ENCODE data around the gene KRT10.
"Not testable (repeated sequence)": the region's sequence is repeated elsewhere in the genome, so short reads cannot be mapped to it uniquely, and the experiment has no call there.

KRT10 gene

DNA sequence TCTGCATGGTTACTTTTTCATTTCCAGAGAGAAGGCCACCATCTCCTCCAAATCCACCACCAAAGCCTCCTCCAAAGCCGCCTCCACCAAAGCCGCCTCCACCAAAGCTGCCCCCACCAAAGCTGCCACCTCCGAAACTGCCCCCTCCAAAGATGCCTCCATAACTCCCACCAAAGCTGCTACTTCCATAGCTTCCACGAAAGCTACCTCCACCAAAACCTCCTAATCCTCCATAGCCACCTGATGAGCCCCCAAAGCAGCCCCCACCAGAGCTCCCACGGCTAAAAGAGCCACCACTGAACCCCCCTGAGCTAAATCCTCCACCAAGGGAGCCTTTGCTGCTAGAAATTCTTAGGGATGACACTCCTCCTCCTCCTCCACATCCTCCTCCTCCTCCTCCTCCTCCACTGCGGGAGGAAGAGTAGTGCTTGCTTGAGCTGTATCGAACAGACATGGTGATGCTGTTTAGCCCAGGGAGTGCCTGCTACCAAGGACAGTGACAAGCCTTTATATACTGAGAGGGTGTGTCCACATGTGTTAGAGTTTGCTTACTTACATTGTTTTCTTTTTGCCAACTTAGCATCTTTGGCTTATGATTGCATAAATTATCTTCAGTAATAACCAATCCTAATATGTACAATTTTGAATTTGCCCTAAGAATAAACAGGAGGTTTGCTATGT is at the start of gene KRT10:
Gene KRT10 (minus strand): TSS at position 483 of the 681 bp plus-strand sequence. CDS start 29 bp downstream, at position 454.
- DNase-seq = no peak

DNA sequence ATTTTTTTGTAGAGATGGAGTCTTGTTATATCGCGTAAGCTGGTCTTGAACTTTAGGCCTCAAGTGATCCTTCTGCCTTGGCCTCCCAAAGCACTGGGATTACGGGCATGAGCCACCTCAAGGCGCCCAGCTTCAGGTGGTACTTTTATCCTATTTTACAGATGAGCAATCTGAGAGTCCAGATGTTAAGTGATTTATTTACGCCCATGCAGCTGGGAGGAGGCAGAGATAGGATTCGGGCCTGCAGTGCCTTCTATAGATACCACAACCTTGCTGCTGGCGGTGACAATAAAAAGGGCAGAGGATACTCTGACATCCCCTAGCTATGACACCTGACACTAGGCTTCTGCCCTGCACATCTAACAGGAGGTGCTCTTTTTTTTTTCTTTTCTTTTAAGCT is 48.9 kb upstream of the KRT10 start:
- no peak for DNase-seq

DNA sequence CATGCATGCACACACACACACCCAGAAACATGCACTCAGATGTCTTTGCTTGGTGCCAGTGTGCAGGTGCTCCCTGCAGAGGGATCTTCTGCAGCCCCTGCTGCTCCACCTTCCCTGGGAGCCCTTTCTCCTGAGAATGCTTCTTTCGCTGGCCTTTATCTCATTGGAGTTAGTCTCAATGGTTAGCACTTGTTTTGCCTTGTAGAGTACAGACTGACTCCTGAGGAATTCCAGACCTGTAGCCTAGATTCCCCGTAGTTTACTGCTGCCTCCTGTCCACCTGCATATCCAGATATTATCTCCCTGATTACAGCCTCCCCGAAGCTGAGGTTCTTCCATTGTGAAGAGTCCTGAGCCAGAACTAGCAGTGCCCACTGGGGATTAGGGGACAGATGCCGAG is 47.7 kb upstream of the KRT10 start:
- DNase-seq = no peak

DNA sequence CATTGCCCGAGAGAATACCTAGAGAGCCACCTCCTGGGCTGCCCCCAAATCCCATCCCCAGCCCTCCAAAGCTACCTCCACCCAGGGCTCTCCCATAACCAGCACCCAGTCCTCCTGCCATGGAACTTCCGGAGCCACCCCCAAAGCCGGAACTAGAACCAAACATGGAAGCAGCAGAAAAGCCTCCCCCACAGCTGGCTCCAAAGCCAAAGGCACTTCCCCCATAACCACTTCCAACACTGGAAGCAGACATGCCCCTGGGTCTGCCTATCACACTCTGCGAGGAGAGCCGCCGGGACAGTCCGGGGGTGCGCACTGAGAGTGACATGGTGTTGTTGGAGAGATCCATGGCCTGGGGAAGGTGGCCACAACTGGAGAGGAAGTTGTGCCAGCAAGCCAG is 44.4 kb upstream of the KRT10 start, which contains the start of gene KRT12:
Gene KRT12 (minus strand): TSS at position 386 of the 400 bp plus-strand sequence. CDS start 37 bp downstream, at position 349.
- no peak for DNase-seq

DNA sequence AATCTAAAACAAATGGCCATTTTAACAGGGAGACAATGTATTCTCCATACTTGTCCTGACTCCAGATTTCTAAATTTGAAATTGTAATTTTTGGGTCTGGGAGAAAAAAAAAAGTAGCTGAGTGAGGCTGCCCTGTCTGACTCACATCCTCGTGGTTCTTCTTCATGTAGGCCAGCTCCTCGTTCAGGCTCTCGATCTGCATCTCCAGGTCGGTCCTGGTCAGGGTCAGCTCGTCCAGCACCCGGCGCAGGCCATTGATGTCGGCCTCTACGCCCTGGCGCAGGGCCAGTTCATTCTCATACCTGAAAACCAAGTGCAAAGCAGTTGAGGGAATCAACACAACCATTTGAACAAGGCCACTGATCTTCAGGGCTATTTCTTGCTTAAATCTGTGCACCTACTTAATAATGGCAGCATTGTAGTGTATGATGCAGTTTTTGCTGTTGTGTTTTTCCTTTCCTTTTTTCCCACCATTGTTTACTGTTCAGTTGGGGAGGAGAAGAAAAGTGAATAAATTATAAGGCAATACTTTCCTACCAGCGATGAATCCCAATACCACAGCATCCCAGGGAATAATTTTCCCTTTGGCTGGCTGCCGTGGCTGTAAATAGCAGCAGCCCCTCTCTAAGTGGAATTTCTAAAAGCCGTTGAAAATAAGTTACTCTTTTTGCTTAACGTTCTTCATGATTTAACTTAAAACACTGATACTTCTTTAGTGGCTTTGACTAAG is 42.4 kb upstream of the KRT10 start:
- no peak for DNase-seq

DNA sequence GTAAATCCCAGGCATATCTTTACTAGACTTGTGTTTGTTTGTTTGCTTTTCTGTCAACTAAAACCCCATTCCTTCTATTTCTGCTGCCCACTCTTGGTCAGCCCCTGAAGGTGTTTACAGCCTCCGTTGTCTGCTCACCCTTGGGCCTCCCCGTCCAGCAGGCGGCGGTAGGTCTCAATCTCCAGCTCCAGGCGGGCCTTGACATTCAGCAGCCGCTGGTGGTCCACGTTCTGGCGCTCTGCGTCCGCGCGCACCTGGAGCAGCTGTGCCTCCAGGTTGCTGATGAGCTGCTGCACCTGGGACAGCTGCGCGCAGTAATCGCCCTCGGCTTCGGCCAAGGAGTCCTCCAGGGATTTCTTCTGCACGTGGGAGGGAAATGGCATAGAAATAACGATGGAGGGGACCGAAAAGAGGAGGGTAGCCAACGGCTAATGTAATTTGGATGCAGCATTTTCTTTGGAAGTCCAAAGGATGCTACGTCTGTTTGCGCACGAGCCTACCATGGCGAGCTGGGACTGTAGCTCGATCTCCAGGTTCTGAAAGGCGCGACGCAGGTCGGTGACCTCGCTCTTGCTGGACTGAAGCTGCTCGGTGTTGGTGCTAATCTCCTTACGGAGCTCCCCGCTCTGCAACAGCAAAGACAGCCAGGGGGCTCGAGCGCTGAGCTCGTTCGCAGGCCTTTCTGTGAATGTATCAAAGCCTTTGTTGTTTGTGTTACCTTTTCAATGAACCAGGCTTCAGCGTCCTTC is 40.7 kb upstream of the KRT10 start:
- DNase-seq = no peak

DNA sequence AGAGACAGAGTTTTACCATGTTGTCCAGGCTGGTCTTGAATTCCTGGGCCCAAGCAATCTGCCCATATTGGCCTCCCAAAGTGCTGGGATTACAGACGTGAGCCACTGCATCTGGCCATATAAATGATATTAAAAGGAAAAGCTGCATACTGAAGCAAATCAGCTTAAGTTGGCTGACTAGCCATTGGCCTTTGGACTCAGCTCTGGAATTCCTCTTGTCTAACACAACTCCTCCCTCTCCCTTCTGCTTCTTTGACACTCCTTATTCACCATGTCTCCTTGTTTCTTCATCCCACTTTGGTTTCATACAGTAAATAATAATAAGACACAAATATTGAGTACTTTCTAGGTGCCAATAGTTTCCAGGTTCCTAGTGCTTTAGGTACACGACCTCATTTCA is 37.1 kb upstream of the KRT10 start:
- DNase-seq = no peak

DNA sequence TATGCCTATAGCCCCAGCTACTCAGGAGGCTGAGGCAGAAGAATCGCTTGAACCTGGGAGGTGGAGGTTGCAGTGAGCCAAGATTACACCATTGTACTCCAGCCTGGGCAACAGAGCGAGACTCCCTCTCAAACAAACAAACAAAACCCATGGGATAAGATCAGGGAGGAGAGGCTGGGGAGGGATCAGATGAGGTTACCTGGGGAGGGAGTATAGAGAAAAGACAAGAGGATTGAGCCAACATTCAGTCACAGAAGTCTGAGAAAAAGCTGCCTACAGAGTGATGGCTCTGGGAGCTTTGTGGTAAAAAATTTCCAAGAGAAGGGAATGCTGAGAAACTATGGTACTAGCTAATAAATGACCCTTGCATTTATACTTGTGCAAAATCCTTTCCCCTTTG is 36.3 kb upstream of the KRT10 start:
- DNase-seq = not testable (repeated sequence)

DNA sequence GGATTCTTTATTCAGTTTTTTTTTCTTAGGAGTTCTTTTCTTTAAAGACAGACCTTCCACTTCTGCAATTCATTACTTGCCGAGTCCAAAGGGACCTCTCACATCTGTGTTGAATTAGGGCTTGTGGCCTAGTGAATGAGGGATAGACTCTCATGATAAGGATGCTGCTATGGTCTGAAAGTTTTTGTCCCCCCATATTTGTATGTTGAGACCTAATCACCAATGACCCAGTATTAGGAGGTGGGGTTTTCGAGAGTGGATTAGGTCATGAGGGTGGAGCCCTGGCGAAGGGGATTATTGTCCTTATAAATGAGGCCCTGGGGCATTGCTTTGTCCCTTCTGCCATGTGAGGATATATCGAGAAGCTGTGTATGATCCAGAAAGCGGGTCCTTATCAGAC is 35.1 kb upstream of the KRT10 start:
- no peak for DNase-seq

DNA sequence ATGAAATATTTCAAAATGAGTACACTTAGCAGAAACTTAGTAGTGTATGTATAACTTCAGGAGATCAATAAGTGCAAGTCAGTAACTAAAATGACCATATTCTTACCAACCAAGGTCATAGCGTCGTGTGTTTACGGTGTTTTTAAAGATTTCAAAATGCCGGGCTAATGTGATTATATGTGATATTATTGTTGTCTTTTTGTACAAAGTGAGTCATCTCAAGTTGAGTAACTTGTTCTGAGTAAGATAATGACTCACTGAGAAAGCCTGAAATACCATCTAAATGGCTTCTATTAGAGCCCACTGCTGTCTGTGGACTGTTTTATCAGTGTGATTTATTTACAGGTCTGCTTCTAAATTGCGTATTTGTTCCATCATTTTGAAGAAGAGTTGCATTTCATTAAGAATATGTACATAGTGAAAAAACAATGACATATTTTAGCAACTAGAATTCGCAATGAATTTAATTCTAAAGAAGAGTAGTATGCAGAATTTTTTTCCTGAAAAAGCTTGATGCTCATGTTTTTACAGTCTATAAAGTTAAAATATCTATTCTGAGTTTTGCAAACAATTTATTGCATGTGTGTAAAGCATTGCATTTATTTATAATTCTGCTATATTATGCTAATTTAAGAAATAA is 31.9 kb upstream of the KRT10 start:
- DNase-seq = no peak

DNA sequence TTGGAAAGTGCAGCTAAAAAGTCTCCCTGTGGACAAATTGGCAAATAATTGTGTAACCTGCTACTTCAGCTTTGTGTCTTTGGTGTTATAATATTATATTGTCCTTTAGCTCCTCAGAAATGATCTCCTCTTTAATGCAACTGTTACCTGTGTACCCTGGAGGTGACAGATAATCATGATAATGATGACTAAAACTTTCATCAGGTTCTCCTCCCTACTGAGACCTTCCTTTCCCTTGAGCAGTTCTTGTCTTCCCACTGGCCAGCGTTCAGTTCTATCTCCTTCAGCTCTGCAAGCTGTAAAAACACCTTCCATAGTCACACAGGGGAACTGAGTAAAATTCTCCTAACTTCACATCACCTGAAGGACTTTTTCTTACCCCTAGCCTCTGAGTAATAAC is 29.9 kb upstream of the KRT10 start:
- DNase-seq = no peak

DNA sequence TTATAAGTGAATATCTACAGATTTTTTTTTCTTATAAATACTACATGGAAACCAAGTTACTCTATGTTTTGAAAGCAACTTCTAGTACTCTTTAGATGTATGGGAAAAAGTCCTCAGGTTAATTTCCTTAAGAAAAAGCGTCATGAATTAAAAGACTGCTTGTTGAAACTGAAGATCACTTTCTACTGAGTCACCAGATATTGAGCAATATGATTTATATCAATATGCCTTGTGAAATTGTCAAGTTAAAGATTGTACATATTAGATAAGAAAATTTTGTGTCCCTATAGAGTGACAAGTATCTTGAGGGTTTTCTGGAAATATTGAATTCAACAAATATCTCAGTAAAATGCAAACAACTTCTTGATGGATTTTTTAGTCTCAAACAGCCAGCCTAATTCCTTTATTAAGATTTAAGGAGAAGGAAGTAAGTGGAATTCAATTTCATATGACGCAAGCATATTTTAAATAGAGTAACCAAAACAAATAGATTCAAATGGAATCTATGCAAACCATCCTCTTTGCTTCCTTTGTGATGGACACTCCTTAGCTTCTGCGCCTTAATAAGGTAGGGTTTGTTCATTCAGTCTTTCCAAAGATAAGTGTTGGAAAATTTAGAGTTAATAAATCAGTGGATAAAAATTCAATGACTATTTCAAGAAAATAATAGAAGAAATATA is 28.0 kb upstream of the KRT10 start:
- no peak for DNase-seq

DNA sequence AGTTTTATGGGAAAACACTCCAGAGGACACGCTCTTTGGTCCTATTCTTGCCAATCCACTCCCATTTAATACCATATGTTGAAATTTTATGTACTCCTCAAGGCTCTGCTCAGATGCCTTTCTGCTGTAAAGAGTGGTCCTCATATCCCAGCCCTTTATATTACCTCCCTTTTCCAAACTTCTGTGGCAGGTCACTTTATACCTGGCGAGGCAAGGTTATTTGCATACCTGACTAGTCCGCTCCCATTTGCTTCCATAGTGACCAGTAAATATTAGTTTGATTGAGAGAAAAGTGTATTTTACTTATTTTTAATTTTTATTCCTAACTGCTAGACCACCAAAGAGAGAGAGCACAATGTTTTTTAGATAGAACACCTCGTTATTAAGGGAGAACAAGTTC is 27.3 kb upstream of the KRT10 start:
- no peak for DNase-seq

DNA sequence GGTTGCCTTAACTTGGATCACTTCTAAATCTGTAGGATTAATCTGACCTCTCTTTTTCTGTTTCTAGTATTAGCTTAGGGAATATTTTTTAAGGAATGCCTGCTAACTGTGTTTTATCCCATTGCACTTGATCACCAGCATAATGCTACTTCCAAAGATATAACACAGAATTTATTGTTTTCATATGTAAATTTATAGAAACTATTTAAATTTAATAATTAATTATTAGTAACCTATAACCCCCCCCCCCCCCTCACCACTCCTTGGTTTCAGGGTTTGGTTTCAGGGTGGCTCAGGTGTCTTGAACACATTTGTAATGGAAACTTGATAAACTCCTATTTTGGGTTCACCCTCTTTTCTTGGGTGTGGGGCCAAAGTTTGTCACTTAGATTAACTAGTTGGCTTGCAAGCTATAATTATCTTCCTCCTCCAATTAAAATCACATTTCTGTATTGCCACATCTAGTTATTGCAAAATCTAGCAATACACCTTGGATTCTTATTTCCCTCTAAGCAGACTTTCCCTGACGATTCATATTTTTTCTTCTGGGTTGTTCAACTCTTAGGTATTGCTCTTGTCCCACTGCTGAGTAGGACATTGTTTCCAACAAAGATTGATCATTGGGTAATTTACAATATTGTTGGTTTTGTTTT is 26.3 kb upstream of the KRT10 start:
- DNase-seq = no peak

DNA sequence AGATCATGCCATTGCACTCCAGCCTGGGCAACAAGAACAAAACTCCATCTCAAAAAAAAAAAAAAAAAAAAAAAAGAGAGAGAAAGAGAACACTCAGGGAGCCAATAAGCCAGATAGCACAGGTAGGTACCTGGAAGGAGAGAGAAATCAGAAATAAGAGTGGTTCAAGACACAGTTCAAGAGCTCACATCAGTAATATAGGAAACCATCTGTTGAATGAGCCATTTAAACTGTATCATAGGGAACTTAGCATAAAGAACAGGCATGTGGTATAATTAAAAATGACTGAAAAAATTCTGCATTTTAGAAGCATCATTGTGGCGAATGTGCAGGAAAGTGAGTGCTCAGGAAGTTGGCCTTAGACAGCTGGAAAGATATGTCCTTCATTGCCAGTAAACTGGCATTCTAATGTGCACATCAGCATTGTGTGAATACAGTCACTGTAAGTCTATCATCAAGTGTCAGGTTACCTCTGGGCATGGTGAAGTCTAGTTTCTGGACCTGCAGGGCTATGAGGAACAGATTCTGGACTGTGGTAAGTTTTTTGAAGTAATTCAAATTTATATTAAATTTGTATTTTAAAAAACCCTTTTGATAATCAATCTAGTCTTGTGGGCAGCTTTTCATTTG is 24.2 kb upstream of the KRT10 start:
- DNase-seq = no peak

DNA sequence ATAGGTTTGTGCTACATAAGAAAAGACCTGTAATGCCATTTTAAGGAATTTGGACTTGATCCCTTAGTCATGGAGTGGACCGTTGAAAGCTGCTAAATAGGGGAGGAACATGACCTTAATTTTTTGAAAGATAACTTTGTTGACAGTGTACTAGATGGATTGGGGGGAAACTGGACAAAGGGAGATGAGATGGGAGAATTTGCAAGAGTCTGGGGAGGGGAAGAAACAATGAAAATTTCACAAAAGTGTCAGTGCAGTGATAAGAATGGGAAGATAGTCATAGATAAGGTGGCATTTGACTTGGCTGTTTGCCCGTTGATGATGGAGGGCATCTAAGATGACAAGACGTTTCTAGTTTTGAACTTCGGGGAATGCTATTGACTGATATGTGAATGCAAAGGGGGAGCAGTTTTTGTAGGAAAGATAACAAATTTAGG is 22.3 kb upstream of the KRT10 start:
- DNase-seq = no peak

DNA sequence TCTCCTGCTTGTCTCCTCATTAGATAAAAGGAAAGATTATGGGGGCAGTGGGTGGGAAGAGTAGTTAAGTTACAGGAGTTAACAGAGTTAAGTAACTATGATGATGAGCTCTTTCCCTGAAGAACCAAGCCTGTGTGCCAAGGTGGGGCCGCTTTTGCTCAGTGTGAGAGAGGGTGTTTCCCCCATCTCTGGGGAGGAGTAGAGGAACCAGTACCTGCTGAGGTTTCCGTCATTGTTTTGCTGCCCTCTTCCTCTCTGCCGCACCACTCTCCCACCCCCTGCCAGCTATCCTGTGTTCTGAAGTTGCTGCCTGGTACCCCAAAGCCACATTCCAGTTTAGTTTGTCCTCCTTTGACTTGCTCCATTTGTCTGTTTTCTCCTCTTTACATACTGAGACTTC is 20.8 kb upstream of the KRT10 start:
- DNase-seq = no peak

DNA sequence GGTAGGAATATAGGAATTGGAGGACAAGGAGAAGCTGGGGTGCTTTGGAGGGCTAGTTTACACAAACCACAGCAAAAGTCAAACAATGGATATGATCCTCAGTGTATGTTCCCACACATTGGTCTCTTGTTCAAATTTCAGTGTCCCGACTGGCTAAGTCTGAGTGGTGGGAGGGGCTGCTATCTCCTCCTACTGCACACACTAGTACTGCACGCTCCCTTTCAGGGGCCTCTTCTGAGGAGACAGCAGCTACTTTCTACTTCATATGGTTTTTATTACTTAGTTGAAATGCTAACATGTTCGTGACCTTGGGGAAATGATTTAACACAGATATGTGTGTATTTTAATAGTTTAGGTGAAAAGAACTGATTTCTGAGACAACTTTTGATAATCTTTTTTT is 18.8 kb upstream of the KRT10 start:
- no peak for DNase-seq

DNA sequence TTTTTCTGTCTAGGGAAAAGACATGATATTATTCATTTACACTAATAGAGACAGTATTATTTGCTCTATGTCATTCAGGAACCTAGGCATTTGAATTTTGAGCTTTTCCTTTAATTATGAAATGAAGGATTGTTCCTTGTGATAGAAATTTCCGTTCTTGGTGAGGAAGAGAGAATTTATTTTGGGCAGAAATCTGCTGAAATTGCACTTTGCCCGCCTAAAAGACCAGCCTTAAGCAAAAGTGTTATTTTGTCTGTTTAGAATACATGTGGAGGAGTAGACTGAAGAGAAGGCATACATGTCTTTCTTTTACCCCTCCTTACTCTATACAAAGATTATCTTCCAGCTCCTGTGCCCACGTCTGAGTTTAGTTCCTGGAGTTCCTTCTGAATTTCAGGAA is 16.8 kb upstream of the KRT10 start:
- DNase-seq = no peak

DNA sequence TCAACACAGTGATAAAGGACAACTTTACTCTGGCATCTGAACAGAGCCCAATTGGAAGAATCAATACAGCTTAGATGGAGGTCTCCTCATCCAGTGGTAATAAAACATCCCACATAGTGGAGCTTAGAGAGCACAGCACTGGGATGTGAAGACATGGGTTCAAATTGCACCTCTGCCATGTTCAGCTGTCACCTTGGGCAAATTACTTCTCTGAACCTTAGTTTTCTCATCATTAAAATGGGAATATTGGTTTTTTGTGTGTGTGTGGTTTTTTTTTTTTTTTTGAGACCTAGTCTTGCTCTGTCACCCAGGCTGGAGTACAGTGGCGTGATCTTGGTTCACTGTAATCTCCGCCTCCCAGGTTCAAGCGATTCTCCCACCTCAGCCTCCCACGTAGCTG is 13.6 kb upstream of the KRT10 start:
- DNase-seq = no peak

DNA sequence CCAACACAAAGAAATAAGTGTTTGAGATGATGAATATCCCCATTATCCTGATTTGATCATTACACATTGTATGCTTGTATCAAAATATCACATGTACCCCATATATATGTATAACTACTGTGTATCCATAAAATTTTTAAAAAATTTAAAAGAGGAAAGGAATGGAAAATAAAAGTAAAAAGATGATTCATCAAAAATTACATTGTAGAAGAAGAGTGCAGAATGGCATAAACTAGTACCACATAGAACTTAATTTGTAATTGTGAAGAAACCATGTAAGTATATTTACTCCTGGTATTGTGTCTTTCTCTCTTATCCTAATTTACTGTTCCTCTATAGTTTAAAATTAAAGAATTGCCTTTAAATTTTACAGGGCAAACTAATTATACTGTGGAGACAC is 11.5 kb upstream of the KRT10 start:
- DNase-seq = no peak

DNA sequence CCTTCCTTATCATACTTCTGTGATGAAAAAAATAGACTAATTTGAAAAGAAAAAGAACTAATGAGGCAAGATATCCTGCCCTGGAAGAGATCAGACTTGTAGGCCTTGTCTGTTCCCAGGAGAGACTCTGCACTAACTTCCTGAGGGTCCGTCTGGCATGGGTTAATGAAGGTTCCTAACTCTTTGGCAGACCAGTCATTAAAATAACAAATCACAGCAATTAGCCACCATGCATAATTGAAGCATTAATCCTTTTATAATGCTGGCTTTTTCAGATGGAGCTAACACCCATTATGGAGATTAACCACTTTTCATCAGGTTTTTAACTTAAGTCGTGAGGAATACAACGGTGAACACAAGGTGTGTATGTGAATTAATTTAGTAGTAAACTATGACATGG is 10.4 kb upstream of the KRT10 start:
- no peak for DNase-seq
